Esophagus muscularis mucosa (tissue), 3 donors: Measurements from ENCODE around the gene SNIP1.
A peak's percentile ranks its signal among the peaks of the same experiment; 100 is the strongest.

Source experiments
- CTCF ChIP-seq, 3 experiments: fragments of 200-600 bp in 2 of 3; fragments of 450-650 bp in 1 of 3; sonication (generic) in 2 of 3; IDR thresholded peaks; one replicate each; pipeline ENCODE4 v1.5.1; 2017 to 2019; ENCODE audit warnings: antibody characterized with exemption in 3 of 3, mild to moderate bottlenecking in 2 of 3, moderate library complexity in 1 of 3
- EP300 ChIP-seq: sonication (generic); formaldehyde crosslinking; IDR thresholded peaks from one replicate; pipeline ENCODE4 v1.6.1; 2017; ENCODE audit warnings: antibody characterized with exemption

GRCh38 chr1:37486680-37487618 is 67.1 kb downstream of the SNIP1 start:
- TF ChIP-seq CTCF (IDR thresholded peaks at IDR 0.05) (peak in 2 of 3 experiments; percentile 99), EP300 (no peak)
